IMR-90 (cell line): Measurements from ENCODE around the gene C11orf21. TPM values are rescaled to one million over a fixed set of nuclear protein-coding genes. Genes with fewer than 3 reads are reported as not detected.

Experiments
- ATAC-seq: fragments of 200-7000 bp; cut with Tn5 transposase; 2 replicates; pipeline ENCODE4 v1.9.1; 2020; ENCODE audit warnings: low read depth, mild to moderate bottlenecking, moderate library complexity
- BruUV-seq: library from RNA; stranded (reverse); fragments of 400-500 nt; replicated peaks from 2 replicates; lab custom pipeline; 2021; lab: Mats Ljungman, UMichigan
- CTCF ChIA-PET: fragments of 300-600 bp; formaldehyde crosslinking; extraction: SDS; loops from one replicate; lab custom pipeline; 2021; ENCODE audit warnings: antibody characterized with exemption; lab: Yijun Ruan, JAX
- POLR2A ChIA-PET: fragments of 300-600 bp; sonication (Branson Sonifier 250); formaldehyde crosslinking; loops from one replicate; lab custom pipeline; 2022; ENCODE audit warnings: antibody characterized with exemption; ENCODE audit not compliant: unreplicated experiment; lab: Charles Lee
- DNase-seq: peaks from one replicate; pipeline ENCODE4 v3.0.0; 2013
- H2AFZ ChIP-seq: replicated peaks from 2 replicates; pipeline ENCODE3; 2013; ENCODE audit warnings: low read length, mild to moderate bottlenecking; ENCODE audit not compliant: poor library complexity
- H2AK5ac ChIP-seq: 2 replicates; pipeline ENCODE4 v1.6.1; 2013; ENCODE audit warnings: low read depth, low read length, inconsistent platforms
- H2AK9ac ChIP-seq: replicated peaks from 2 replicates; pipeline ENCODE3; 2013; ENCODE audit warnings: mild to moderate bottlenecking, low read depth, low read length, moderate library complexity; ENCODE audit not compliant: poor library complexity
- H2BK120ac ChIP-seq: 2 replicates; pipeline ENCODE4 v1.6.1; 2013; ENCODE audit warnings: low read depth, low read length, inconsistent platforms
- H2BK15ac ChIP-seq: 3 replicates; pipeline ENCODE4 v1.6.1; 2013; ENCODE audit warnings: low read depth, low read length, inconsistent platforms
- H2BK20ac ChIP-seq: 2 replicates; pipeline ENCODE4 v1.6.1; 2013; ENCODE audit warnings: low read depth, mild to moderate bottlenecking, inconsistent platforms, low read length, moderate library complexity
- H2BK5ac ChIP-seq: 2 replicates; pipeline ENCODE4 v1.6.1; 2013; ENCODE audit warnings: mild to moderate bottlenecking, low read depth, low read length, inconsistent platforms; ENCODE audit not compliant: poor library complexity, severe bottlenecking
- H3K14ac ChIP-seq: replicated peaks from 2 replicates; pipeline ENCODE4 v1.6.1; 2013; ENCODE audit warnings: low read depth, low read length, inconsistent platforms
- H3K18ac ChIP-seq: 2 replicates; pipeline ENCODE4 v1.6.1; 2013; ENCODE audit warnings: low read depth, low read length, control low read depth
- H3K23ac ChIP-seq: 2 replicates; pipeline ENCODE4 v1.6.1; 2013; ENCODE audit warnings: low read depth, low read length, inconsistent platforms
- H3K27ac ChIP-seq: 2 replicates; pipeline ENCODE4 v1.5.1; 2013; ENCODE audit warnings: mild to moderate bottlenecking, control low read depth, low read length; ENCODE audit not compliant: insufficient read depth
- H3K27me3 ChIP-seq: 2 replicates; pipeline ENCODE4 v1.6.1; 2013; ENCODE audit warnings: low read length; ENCODE audit not compliant: control insufficient read depth, insufficient read depth
- H3K36me3 ChIP-seq: 2 replicates; pipeline ENCODE4 v1.6.1; 2013; ENCODE audit warnings: low read length, mixed read lengths; ENCODE audit not compliant: control insufficient read depth, insufficient read depth
- H3K4ac ChIP-seq: 2 replicates; pipeline ENCODE4 v1.6.1; 2013; ENCODE audit warnings: low read depth, low read length, inconsistent platforms
- H3K4me1 ChIP-seq: 2 replicates; pipeline ENCODE4 v1.6.1; 2013; ENCODE audit warnings: low read length, mixed read lengths; ENCODE audit not compliant: control insufficient read depth, insufficient read depth
- H3K4me2 ChIP-seq: 2 replicates; pipeline ENCODE4 v1.6.1; 2013; ENCODE audit warnings: low read depth, mild to moderate bottlenecking, control low read depth, low read length, moderate library complexity
- H3K4me3 ChIP-seq: 2 replicates; pipeline ENCODE4 v1.5.1; 2013; ENCODE audit warnings: low read depth, mild to moderate bottlenecking, control low read depth, low read length, moderate library complexity; ENCODE audit not compliant: insufficient read depth
- H3K56ac ChIP-seq: 2 replicates; pipeline ENCODE4 v1.6.1; 2013; ENCODE audit warnings: low read length, inconsistent platforms; ENCODE audit not compliant: insufficient read depth; ENCODE audit errors: extremely low read depth
- H3K79me1 ChIP-seq, 2 experiments: 2 replicates each; pipeline ENCODE4 v1.6.1; 2013; ENCODE audit warnings: low read length in 2 of 2, inconsistent platforms in 1 of 2, low read depth in 1 of 2
- H3K9ac ChIP-seq: 2 replicates; pipeline ENCODE4 v1.6.1; 2013; ENCODE audit warnings: low read depth, low read length, control low read depth
- H3K9me1 ChIP-seq: 2 replicates; pipeline ENCODE4 v1.6.1; 2013; ENCODE audit warnings: low read length, inconsistent platforms; ENCODE audit not compliant: insufficient read depth
- H3K9me3 ChIP-seq: 2 replicates; pipeline ENCODE4 v1.6.1; 2013; ENCODE audit warnings: low read length; ENCODE audit not compliant: control insufficient read depth, insufficient read depth
- H4K20me1 ChIP-seq: 2 replicates; pipeline ENCODE4 v1.6.1; 2013; ENCODE audit warnings: low read length, inconsistent platforms; ENCODE audit not compliant: insufficient read depth
- H4K5ac ChIP-seq: 2 replicates; pipeline ENCODE4 v1.6.1; 2013; ENCODE audit warnings: mild to moderate bottlenecking, low read depth, low read length, control low read depth
- H4K8ac ChIP-seq, 2 experiments: 2 replicates each; pipeline ENCODE4 v1.6.1; 2013; ENCODE audit warnings: low read depth in 2 of 2, low read length in 2 of 2, control low read depth in 1 of 2, inconsistent platforms in 1 of 2
- H4K91ac ChIP-seq: 2 replicates; pipeline ENCODE4 v1.6.1; 2013; ENCODE audit warnings: low read depth, low read length, inconsistent platforms; ENCODE audit not compliant: insufficient read depth
- BHLHE40 ChIP-seq: fragments of 150-350 bp; IDR thresholded peaks from 2 replicates; pipeline ENCODE4 v1.6.1; 2016; ENCODE audit warnings: mild to moderate bottlenecking, low read depth, low read length
- FOS ChIP-seq: fragments of 150-350 bp; IDR thresholded peaks from 2 replicates; pipeline ENCODE4 v1.6.1; 2016; ENCODE audit warnings: low read depth, low read length
- MAFK ChIP-seq: IDR thresholded peaks from 2 replicates; pipeline ENCODE4 v1.6.1; 2012; ENCODE audit warnings: low read depth, low read length, improper control_type of control experiment
- MXI1 ChIP-seq: IDR thresholded peaks from 2 replicates; pipeline ENCODE4 v1.6.1; 2012; ENCODE audit warnings: low read depth, mild to moderate bottlenecking, low read length, moderate library complexity, borderline replicate concordance
- NFE2L2 ChIP-seq: fragments of 150-350 bp; IDR thresholded peaks from 2 replicates; pipeline ENCODE4 v1.6.1; 2016; ENCODE audit warnings: low read depth, mild to moderate bottlenecking, low read length
- POLR2A ChIP-seq: IDR thresholded peaks from 2 replicates; pipeline ENCODE4 v1.6.1; 2012; ENCODE audit warnings: mild to moderate bottlenecking, low read depth, low read length
- RAD21 ChIP-seq: IDR thresholded peaks from 2 replicates; pipeline ENCODE4 v1.6.1; 2012; ENCODE audit warnings: low read length, improper control_type of control experiment
- RCOR1 ChIP-seq: IDR thresholded peaks from 2 replicates; pipeline ENCODE4 v1.6.1; 2012; ENCODE audit warnings: mild to moderate bottlenecking, low read length, improper control_type of control experiment; ENCODE audit not compliant: insufficient replicate concordance
- SMC3 ChIP-seq: fragments of 150-350 bp; IDR thresholded peaks from 2 replicates; pipeline ENCODE4 v1.6.1; 2016; ENCODE audit warnings: low read depth, mild to moderate bottlenecking, antibody characterized with exemption, low read length, moderate library complexity
- WGBS, 2 experiments: methylation state at CpG; one replicate each; pipeline versions ENCODE4 v1.1.5 to v1.1.7; 2013; ENCODE audit warnings: missing lambda C conversion rate in 2 of 2; ENCODE audit not compliant: insufficient read length in 1 of 2; ENCODE audit errors: extremely low coverage in 2 of 2; 5-methylcytosine and 5-hydroxymethylcytosine counted together
- dilution Hi-C: fragments of 300-500 bp; cut with HindIII; formaldehyde crosslinking; loops from one replicate; pipeline ENCODE4 v1.14.3; 2018; ENCODE audit warnings: low sequenced_read_pairs; ENCODE audit not compliant: unreplicated experiment
- in situ Hi-C: fragments of 300-500 bp; cut with MboI; formaldehyde crosslinking; loops from 3 replicates; pipeline ENCODE4 v1.14.3; 2019; ENCODE audit warnings: low sequenced_read_pairs, inconsistent platforms, mixed read lengths
- intact Hi-C: fragments of 100-400 bp; cut with micrococcal nuclease; formaldehyde crosslinking; loops from 2 replicates; pipeline ENCODE4 v1.10.0; 2022
- polyA plus RNA-seq, 3 experiments: library from polyadenylated mRNA; depleted of rRNA; stranded (reverse); fragments of >200 nt; gene quantifications; 2 replicates each; pipeline ENCODE4 v1.2.3, GENCODE V29; 2012; ENCODE audit warnings: low replicate concordance in 1 of 3
- total RNA-seq: library from RNA; depleted of rRNA; stranded (reverse); fragments of >200 nt; gene quantifications from 2 replicates; pipeline ENCODE4 v1.2.3, GENCODE V29; 2012

C11orf21 gene
- total and polyA plus RNA-seq, 2 of the 4 experiments (the other 2 are of a cell fraction): not detected

- no peak for TF ChIP-seq NFE2L2
- no peak for TF ChIP-seq POLR2A
Measured at GRCh38 chr11:2275334-2276279, 26.1 kb downstream of the C11orf21 start (continued).

- no peak overlapping the region for H2BK20ac ChIP-seq
Measured at GRCh38 chr11:2273771-2274170, 27.9 kb downstream of the C11orf21 start.

More at GRCh38 chr11:2273771-2274170, 27.9 kb downstream of the C11orf21 start:
- H2BK5ac ChIP-seq: no peak overlapping the region
- H2AK9ac ChIP-seq: no peak overlapping the region
- no peaks in the 10 kb centered on the region for H3K4me1 ChIP-seq
- H3K36me3 ChIP-seq: no peaks in the 10 kb centered on the region
- no peak overlapping the region for H4K5ac ChIP-seq
- TF ChIP-seq SMC3 (no peak), MXI1 (no peak), BHLHE40 (no peak), FOS (no peak), MAFK (no peak), RAD21 (no peak), RCOR1 (no peak)
- no TSS peak for BruUV-seq
- no peaks in the 10 kb centered on the region for H3K9me3 ChIP-seq
- H2BK15ac ChIP-seq: no peak overlapping the region
- peaks cover 82% of the 10 kb centered on the region for H3K27me3 ChIP-seq
- CTCF ChIA-PET: no interaction called here
- no peak overlapping the region for H3K27ac ChIP-seq
- H3K23ac ChIP-seq: no peak overlapping the region
- H4K91ac ChIP-seq: no peak overlapping the region
- no peak overlapping the region for H3K56ac ChIP-seq
- H3K9ac ChIP-seq: no peak overlapping the region
- in situ Hi-C loops (no loop called here), dilution Hi-C loops (no loop called here), intact Hi-C loops (no loop called here)
- ATAC-seq (no peak), DNase-seq (no peak)
- no peaks in the 10 kb centered on the region for H4K20me1 ChIP-seq
- H3K4me3 ChIP-seq: no peak overlapping the region
- 75% methylated on average over 9 of the region's 12 CpGs; no CpG with 5 or more reads in 1 of the 2 experiments for WGBS, 2 experiments
- no peak overlapping the region for H3K14ac ChIP-seq
- H2BK120ac ChIP-seq: no peak overlapping the region
- H3K18ac ChIP-seq: no peak overlapping the region
- H3K4me2 ChIP-seq: no peak overlapping the region
- no peaks in the 10 kb centered on the region for H3K79me1 ChIP-seq
- no peak overlapping the region for H4K8ac ChIP-seq
- H3K9me1 ChIP-seq: no peaks in the 10 kb centered on the region
- no peak overlapping the region for H2AFZ ChIP-seq
- POLR2A ChIA-PET: no interaction called here
- no peak overlapping the region for H2AK5ac ChIP-seq
- H3K4ac ChIP-seq: no peak overlapping the region
